Sigmoid colon (tissue), 4 donors: ENCODE data around the gene SRRM2.

Source experiments
- EP300 ChIP-seq, 4 donors: sonication (generic); formaldehyde crosslinking; IDR thresholded peaks; one replicate each; pipeline ENCODE4 v1.6.1; 2017; ENCODE audit warnings: antibody characterized with exemption in 4 of 4
- POLR2A ChIP-seq, 2 donors: fragments of 450-650 bp; IDR thresholded peaks; one replicate each; pipeline ENCODE4 v1.6.1; 2016; ENCODE audit warnings: antibody characterized with exemption in 2 of 2, mild to moderate bottlenecking in 2 of 2, moderate library complexity in 2 of 2
- TF ChIP-seq, protein P1 (sequence below), 4 experiments: fragments of 450-650 bp in 3 of 4; fragments of 200-600 bp in 1 of 4; IDR thresholded peaks; one replicate each; pipeline ENCODE4 v1.5.1; 2016 to 2019; ENCODE audit warnings: antibody characterized with exemption in 4 of 4, mild to moderate bottlenecking in 3 of 4, moderate library complexity in 2 of 4

DNA sequence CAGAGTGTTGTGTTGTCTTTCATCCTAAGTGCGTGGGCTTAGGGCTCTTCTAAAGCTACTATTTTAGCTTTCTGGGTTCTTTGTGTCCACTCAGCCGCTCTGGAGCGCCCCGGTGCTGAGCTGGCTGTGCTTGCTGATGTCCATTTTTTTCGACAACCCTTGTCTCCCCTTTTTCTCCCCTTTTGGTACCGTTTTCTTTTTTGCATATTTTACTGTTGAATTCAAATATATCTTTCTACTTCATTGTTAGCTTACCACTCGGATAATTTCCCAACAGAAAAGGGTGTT lies 1.2 kb downstream of the SRRM2 start:
- TF ChIP-seq, protein P1, sequence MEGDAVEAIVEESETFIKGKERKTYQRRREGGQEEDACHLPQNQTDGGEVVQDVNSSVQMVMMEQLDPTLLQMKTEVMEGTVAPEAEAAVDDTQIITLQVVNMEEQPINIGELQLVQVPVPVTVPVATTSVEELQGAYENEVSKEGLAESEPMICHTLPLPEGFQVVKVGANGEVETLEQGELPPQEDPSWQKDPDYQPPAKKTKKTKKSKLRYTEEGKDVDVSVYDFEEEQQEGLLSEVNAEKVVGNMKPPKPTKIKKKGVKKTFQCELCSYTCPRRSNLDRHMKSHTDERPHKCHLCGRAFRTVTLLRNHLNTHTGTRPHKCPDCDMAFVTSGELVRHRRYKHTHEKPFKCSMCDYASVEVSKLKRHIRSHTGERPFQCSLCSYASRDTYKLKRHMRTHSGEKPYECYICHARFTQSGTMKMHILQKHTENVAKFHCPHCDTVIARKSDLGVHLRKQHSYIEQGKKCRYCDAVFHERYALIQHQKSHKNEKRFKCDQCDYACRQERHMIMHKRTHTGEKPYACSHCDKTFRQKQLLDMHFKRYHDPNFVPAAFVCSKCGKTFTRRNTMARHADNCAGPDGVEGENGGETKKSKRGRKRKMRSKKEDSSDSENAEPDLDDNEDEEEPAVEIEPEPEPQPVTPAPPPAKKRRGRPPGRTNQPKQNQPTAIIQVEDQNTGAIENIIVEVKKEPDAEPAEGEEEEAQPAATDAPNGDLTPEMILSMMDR (IDR thresholded peaks at IDR 0.05) = no peak
- TF ChIP-seq POLR2A (IDR thresholded peaks at IDR 0.05) (no peak), EP300 (IDR thresholded peaks at IDR 0.05) (no peak)
